GM21515 (cell line): ENCODE data around the gene SPTBN5.

ENCODE experiments used
- ATAC-seq: cut with Tn5 transposase; IDR thresholded peaks from one replicate; pipeline ENCODE4 v1.9.1; 2021; ENCODE audit not compliant: unreplicated experiment

The SPTBN5 gene

GRCh38 chr15:41926185-41927056, 32.6 kb upstream of the SPTBN5 start:
- ATAC-seq, result no peak

DNA sequence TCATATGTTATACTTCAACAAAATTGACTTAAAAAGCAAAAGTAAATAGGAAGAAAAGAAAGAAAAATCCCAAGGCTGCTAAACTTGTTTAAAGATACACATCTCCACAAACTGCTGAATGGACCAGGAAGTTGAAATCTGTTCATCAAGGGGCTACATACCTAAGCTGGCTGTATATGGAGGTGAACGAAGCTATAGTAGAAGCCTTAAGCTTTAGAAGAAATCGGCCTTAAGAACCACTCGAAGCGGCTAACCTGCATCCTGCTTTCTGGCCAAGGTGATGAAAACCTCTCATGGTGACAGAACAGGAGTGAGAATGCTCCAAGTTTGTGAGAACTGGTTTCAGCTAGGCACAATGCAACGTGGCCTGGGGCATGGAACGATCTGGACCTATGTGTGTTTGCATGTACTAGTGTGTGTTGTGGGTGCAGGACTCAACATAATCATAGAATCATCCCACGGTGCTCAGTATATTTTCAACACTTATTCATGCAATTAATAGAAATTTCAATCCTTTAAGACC, 31.3 kb upstream of the SPTBN5 start:
- ATAC-seq, result no peak

GRCh38 chr15:41923401-41923997, 29.6 kb upstream of the SPTBN5 start:
- no peak for ATAC-seq

GRCh38 chr15:41922353-41922752, 28.5 kb upstream of the SPTBN5 start:
- no peak for ATAC-seq

GRCh38 chr15:41921639-41922038, 27.8 kb upstream of the SPTBN5 start:
- no peak for ATAC-seq

DNA sequence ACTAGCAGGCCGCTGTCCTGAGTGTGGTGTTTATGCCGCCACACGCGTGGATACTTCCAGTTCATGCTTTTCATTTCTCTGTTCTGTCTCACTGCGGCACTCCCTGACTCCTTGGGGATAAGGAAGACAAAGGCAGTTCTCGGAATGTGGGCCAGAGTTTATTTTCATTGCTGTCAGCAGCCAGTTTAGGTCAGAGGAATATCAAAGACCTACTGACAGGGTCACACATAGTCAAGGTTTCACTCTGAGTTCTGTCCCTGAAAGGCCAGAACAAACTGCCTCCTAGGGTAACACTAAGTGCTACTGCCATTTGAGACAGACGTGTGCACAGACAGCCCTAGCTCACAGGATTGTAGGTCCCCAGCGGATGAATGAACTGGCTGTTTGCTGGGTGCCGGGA, 27.3 kb upstream of the SPTBN5 start:
- ATAC-seq, result no peak

DNA sequence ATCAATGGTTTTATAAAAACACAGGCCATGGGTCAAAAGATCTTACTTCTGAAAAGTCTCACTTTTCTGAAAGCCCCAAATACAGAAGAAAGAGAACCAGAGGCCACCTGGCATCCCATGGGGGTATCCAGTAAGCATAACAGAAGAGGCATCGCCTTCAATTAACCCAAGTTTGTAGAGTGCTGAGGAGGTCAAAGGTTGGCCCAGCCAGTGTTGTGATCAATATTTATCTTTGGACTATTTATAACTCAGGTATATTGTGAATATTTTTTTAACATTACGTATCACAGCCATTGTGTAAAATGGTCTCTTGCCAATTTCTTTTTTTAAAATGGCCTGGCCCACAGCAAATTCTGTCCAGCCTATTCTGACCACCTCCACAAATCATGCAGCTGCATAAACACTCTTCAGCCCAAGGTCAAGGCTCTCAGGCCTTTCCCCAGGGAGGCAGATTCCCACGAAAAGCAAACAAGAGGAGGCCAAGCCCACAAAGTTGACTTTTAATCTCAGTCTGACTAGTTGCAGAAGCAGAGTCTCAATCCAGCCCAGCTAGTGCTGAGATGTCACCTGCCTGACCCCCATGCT, 26.2 kb upstream of the SPTBN5 start:
- ATAC-seq, result no peak

DNA sequence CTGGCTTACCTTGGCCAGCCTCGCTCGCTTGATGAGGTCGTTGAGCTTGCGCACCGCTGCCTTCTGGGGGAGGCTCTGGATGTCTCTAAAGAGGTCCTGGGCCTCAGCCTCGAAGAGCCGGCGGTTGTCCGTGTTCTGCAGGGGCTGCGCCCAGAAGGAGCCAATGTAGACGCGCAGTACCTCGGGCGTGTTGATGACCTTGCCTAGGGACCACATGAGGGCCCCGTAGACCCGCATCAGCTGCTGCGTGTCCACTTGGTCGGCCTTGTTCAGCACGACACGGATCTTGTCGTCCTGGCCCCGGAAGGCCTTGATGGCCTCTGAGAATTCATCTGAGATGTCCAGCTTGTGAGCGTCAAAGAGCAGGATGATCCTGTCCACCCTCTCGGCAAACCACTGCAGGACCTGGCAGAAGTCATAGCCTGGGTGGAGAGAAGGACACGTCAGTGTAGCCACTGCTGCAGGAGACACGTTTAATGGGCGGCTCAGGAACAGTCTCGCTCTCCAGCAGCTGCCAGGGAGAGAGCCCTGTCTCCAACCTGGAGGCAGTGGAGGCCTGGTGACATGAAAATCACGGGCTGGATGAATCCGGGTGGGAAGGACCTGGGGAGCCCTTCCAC, 25.5 kb upstream of the SPTBN5 start:
- no peak for ATAC-seq

DNA sequence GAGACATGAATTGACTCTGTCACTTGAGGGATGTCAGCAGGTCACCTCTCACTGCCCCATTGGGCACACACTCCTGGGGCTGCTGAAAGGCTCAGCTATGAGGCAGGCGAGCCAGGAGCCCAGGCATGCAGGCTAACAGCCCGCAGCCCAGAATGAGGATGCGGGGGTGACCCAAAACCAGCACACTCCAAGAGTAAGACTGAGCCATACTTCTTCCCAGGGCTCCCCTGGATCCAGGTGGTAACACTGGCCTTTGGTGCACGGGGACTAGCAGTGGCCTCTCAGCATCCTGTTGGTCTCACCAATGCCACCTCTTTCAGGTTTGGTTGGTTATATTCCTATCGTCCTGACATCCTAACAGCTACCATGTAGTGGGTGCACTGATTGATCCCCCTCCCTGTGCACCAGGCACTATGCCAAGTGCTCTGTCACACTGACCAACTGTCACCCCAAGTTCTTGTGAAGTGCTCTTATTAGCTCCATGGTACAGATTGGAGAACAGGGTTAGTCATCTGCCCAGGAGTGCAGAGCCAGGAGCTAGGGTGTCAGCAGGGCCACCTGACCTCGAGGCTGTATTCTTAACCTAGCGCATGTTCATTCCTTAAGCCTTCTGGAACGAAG, 24.8 kb upstream of the SPTBN5 start:
- no peak for ATAC-seq

GRCh38 chr15:41917767-41918430, 24.0 kb upstream of the SPTBN5 start:
- ATAC-seq, result no peak

GRCh38 chr15:41915255-41915994, 21.6 kb upstream of the SPTBN5 start:
- ATAC-seq, result no peak

DNA sequence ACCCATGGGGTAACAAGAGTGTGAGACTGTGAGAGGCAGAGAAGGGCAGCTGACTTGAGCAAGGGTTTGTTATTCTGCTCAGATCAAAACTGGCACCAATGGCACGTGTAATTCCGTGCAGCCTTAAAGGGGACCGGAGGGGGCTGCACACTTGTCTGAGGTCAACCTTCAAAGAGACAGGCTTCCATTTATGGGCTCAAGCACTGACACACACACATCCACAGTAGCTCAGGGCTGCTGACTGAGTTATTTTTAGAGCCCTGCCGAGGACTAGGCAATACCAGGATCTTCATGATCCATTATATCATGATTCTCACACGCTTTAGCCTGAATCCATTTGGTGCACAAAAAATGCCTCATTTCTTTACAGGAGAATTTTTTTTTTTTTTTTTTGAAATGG, 20.6 kb upstream of the SPTBN5 start:
- ATAC-seq, result no peak

DNA sequence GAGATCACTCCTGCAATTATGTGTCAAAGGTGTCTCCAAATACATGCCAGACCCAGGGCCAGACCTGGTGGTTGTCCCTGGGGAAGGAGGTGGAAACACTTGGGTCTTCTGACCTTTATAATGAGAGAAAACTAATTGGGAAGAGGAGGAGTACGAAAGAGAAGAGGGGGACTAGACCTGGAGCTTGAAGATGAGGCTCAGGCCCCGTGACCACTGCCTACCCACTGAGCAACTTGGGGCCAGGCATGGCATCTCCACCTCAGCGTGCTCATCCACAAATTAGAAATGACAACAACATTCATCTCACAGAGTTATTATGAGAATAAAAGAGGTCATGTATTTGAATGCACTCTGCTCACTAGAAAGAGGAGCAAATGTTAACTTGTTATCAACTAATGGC, 19.4 kb upstream of the SPTBN5 start:
- ATAC-seq, result no peak

DNA sequence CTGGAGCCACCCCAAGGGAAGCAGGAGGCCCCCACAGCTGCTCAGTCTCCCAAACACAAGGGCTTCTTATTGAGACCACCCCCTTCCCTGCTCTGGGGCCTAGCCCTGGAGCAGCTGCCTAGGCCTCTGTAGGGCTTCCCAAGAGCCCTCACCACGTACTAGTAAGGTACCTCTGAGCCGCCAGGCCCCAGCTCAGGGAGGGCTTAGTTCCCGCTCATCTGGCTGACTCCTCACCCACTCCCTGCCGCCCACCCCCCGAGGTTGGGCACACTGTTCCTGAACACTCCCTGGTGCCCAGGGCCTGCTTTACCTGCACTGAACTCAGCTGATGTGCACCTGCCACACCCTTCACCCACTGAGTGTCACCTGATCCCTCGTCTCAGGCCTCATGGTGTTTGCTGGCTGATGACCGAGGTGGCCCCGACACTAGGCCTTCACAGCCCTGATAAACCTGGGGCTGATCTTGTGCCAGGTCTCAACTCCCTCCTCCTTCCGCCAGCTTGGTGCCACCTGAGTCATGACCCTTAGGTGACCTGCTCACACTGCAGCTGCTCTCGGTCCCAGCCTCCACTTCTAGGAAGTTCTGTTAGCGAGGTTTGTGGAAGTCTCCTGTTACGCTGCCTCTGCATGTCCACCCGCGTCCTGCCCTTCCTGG, 18.0 kb upstream of the SPTBN5 start:
- no peak for ATAC-seq

DNA sequence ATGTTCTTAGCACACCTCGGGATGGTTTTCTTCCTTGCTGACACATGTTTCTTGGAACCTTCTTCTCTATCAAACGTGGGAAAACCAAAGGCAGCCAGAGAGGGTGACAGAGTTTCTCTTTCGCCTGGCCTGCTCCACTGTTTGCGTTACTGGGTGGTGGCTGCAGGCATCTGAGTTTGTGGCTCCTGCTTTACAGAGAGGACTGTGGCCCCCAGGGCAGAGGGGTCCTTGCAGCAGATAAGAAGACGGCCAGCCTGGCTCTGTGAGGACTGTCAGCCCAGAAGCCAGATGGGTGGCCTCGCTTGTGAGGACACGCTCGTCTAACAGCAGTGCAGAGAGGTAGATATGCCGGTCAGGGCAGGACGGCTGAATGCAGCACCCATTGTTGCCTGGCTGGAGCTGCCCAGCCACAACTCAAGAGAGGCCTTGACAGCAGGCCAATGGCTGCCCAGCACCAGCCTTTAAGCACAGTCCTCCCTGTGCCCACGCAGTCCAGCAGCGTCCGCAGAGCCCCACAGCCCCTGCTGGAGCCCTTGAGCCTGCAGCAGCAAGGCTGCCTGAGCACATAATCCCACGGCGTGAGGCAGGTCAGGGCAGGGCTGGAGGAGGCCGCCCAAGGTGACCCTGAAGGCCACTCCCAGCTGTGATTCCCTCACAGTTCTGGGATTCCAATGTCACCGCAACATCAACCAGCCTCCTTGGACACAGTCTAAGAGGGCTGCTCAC, 15.0 kb upstream of the SPTBN5 start:
- ATAC-seq, result no peak

GRCh38 chr15:41907141-41907540, 13.3 kb upstream of the SPTBN5 start:
- ATAC-seq, result no peak

DNA sequence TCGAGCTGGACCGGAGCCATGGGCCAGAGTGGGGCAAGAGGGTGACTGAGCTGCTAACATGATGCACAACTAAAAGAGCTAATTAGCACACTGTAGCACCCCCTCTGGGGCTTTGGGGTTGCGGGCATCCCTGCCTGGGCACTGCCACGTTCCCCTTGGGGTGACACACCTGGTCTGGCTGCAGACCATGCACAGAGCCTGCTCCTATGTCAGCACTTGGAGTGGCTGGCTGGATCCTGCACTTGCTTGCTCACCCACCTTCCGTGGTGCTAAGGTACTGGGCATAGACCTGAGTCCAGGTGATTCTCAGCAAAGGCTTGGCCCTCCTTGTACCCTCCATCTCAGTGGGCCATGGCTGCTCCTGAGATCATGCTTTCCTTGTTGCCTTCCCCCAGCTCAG, 12.8 kb upstream of the SPTBN5 start:
- ATAC-seq, result no peak

DNA sequence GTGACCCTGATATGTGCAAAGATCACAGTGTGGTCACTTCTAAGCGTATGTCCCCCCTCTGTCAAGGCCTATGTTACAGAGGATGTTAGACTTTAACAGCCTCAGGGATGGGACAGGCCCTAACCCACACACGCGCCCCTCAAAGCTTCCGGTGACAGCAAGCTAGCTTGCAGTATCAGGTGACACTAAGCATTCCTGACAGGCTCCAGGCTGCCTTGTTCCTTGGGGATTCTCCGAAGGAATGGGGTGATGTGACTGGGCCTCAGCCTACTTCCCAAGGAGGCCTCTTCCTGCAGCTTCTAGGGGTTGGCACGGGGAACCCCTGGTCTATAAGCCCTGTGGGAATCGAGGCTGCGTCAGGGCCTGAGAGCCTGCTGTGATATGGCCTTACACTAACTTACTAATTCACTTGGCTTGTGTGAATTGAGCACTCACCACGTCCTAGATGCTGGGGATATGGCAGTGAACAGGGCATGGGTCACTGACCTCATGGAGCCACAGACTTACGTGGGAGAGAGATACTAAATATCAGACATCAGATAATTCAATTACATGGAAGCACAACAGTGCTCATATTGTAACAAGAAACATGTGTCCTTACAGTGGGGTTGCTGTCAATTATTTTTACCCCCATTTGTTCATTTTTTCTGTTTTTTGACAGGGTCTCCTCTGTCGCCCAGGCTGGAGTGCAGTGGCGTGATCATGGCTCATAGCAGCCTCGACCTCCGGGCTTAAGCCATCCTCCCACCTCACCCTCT, 11.4 kb upstream of the SPTBN5 start:
- ATAC-seq, result no peak
